ENCODE measurements around the gene CCDC7. TPM values are rescaled to one million over a fixed set of nuclear protein-coding genes. Genes with fewer than 3 reads are reported as not detected.
"Not testable (repeated sequence)": the region's sequence is repeated elsewhere in the genome, so short reads cannot be mapped to it uniquely, and the experiment has no call there.

CCDC7 gene
- 9.4 and 17.4 TPM in 2 replicates for total RNA-seq
- polyA plus RNA-seq (2012), result 1.6 TPM

GRCh38 chr10:32445740-32446535, at the start of gene CCDC7:
Gene CCDC7 (plus strand): TSS chr10:32446140. CDS start chr10:32451643, 5,503 bp downstream.
- peak; percentile 93 for DNase-seq (ENCODE audit: low read depth)

GRCh38 chr10:32397163-32397562, 48.8 kb upstream of the CCDC7 start:
- DNase-seq (ENCODE audit: low read depth), result not testable (repeated sequence)

- DNase-seq (ENCODE audit: low read depth), result not testable (repeated sequence)
Observed at GRCh38 chr10:32399720-32400119, 46.2 kb upstream of the CCDC7 start.

GRCh38 chr10:32400961-32401360, 45.0 kb upstream of the CCDC7 start:
- DNase-seq (ENCODE audit: low read depth), result no peak

GRCh38 chr10:32402499-32402898, 43.4 kb upstream of the CCDC7 start:
- no peak for DNase-seq (ENCODE audit: low read depth)

- no peak for DNase-seq (ENCODE audit: low read depth)
Observed at GRCh38 chr10:32403091-32403490, 42.8 kb upstream of the CCDC7 start.

- DNase-seq (ENCODE audit: low read depth), result no peak
Observed at GRCh38 chr10:32408690-32409089, 37.2 kb upstream of the CCDC7 start.

GRCh38 chr10:32409741-32410140, 36.2 kb upstream of the CCDC7 start:
- no peak for DNase-seq (ENCODE audit: low read depth)

GRCh38 chr10:32410569-32410968, 35.4 kb upstream of the CCDC7 start:
- DNase-seq (ENCODE audit: low read depth), result no peak

GRCh38 chr10:32411797-32412498, 34.0 kb upstream of the CCDC7 start:
- DNase-seq (ENCODE audit: low read depth), result no peak

- peak; percentile 53 for DNase-seq (ENCODE audit: low read depth)
Observed at GRCh38 chr10:32412499-32412853, 33.5 kb upstream of the CCDC7 start.

GRCh38 chr10:32413513-32413912, 32.4 kb upstream of the CCDC7 start:
- DNase-seq (ENCODE audit: low read depth), result peak; percentile 34

GRCh38 chr10:32415361-32415760, 30.6 kb upstream of the CCDC7 start:
- no peak for DNase-seq (ENCODE audit: low read depth)

- DNase-seq (ENCODE audit: low read depth), result peak; percentile 58
Observed at GRCh38 chr10:32417911-32418547, 27.9 kb upstream of the CCDC7 start.

- DNase-seq (ENCODE audit: low read depth), result no peak
Observed at GRCh38 chr10:32418572-32418971, 27.4 kb upstream of the CCDC7 start.

GRCh38 chr10:32419615-32420014, 26.3 kb upstream of the CCDC7 start:
- no peak for DNase-seq (ENCODE audit: low read depth)

- DNase-seq (ENCODE audit: low read depth), result no peak
Observed at GRCh38 chr10:32426186-32426585, 19.8 kb upstream of the CCDC7 start.

GRCh38 chr10:32433542-32433941, 12.4 kb upstream of the CCDC7 start:
- no peak for DNase-seq (ENCODE audit: low read depth)

- no peak for DNase-seq (ENCODE audit: low read depth)
Observed at GRCh38 chr10:32436215-32436614, 9.7 kb upstream of the CCDC7 start.

GRCh38 chr10:32437334-32437733, 8.6 kb upstream of the CCDC7 start:
- no peak for DNase-seq (ENCODE audit: low read depth)

- DNase-seq (ENCODE audit: low read depth), result peak; percentile 6
Observed at GRCh38 chr10:32445036-32445435, 904 bp upstream of the CCDC7 start.

Data from myocyte (in vitro differentiated cells).